Fibroblast of peridontal ligament (primary cell): Measurements from ENCODE around the gene EYA3.

Experiments
- DNase-seq: peaks from one replicate; pipeline ENCODE4 v3.0.0-alpha.2; 2010; ENCODE audit errors: extremely low read depth

The EYA3 gene

DNA sequence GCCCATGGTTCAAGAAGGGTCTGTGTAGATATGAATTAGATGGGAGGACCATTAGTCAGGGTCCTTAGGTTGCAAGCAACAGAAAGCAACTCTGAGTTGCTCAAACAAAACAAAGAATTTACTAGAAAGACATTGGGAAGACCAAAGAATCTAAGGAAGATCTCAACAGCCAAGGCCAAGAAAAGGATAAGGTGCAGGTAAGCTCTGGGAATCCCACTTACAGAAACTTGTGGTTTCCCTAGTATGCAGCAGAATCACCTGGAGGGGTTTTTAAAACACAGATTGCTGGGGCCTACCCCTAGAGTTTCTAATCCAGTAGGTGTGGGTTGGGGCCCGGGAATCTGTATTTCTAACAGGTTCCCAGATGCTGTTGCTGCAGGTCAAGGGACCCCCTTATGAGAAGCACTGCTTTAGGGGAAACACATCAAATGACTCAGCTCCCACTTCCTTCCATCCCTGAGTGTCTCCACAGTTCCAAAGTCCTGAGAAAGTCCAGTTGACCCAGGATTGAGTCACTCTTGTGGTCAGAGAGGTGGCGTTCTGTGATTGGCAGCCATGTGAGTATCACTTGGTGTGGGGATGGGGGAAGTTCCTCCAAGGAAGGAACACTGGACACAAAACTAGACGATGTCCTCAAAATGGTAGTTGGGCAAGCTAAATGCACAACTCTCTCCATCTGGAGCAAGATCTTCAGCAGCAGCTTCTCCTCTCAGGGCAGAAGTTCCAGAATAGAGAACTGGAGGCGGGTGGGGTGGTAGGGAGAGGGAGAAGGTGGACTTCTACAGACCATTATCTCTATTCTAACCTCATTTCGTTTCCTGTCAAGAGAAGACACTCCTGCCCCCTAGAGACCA, 24.2 kb upstream of the EYA3 start:
- peak; percentile 39 for DNase-seq

DNA sequence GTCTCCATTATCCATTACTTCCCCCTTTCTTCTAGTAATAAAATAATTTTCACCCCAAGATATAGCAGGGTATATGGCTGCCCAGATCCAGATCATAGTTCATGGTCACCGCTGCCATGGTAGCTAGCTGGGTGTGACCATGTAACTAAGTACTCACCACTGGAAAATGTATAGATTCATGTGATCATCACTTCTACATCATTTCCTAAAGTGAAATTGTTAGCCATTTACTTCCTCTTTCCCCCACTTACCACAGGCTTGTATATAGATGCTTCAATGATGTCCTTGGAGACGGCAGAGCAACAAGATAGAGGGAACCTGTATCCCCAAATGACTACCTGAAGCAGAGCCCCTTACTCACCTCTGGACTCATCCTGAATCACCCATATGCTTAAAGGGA, 22.7 kb upstream of the EYA3 start:
- DNase-seq, result no peak

DNA sequence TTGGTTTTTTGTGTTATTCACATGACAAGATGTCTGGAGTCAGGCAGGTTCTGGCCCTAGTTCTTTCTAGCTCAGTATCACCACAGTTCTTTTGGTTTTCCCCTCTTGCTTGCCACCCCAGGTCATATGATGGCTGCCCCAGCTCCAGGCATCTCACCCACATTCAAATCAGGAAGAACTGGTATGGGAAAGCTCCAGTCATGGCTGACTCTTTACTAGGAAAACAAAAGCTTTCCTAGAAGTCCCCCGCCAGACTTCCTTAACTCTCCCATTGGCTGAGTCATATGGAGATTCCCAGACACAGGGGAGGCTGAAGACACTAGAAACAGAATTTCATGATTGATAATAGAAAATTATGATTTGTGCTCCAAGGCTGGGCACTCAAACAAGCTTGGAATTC, 22.1 kb upstream of the EYA3 start:
- DNase-seq, result no peak

GRCh38 chr1:28109639-28110038, 21.2 kb upstream of the EYA3 start:
- no peak for DNase-seq

GRCh38 chr1:28108001-28108400, 19.6 kb upstream of the EYA3 start:
- DNase-seq, result no peak

- peak; percentile 72 for DNase-seq
Measured at GRCh38 chr1:28104866-28105467, 16.6 kb upstream of the EYA3 start.

- DNase-seq, result no peak
Measured at GRCh38 chr1:28102189-28102588, 13.8 kb upstream of the EYA3 start.

DNA sequence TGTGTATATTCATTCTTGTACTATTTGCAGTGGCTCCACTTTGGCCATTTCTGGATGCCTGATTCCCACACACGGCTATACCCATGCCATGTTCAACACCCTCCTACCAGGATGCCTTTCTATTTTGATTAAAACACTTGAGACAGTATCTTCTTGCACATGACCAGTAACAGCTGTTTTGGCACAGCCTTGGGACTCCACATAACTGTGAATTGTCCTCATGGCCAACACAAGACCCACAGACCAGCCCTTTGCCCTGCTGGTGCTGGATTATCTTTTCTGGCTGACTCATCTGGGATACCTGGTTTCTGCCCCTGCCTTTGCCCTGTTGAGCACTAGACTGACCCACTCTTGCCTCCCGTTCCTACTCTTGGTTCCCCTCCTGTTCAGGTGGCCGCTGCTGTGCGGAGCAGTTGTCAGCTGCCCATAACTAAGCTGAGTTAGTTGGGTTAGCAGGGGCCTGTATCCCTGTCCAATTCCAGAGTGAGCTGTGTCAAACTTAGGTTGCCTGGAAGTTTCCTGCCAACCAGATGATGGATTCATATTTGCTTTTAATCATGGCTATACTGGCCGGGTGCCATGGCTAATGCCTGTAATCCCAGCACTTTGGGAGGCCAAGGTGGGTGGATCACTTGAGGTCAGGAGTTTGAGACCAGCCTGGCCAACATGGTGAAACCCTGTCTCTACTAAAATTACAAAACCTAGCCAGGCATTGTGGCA, 10.8 kb upstream of the EYA3 start:
- DNase-seq, result no peak

- DNase-seq, result no peak
Measured at GRCh38 chr1:28097100-28097472, 8.7 kb upstream of the EYA3 start.

DNA sequence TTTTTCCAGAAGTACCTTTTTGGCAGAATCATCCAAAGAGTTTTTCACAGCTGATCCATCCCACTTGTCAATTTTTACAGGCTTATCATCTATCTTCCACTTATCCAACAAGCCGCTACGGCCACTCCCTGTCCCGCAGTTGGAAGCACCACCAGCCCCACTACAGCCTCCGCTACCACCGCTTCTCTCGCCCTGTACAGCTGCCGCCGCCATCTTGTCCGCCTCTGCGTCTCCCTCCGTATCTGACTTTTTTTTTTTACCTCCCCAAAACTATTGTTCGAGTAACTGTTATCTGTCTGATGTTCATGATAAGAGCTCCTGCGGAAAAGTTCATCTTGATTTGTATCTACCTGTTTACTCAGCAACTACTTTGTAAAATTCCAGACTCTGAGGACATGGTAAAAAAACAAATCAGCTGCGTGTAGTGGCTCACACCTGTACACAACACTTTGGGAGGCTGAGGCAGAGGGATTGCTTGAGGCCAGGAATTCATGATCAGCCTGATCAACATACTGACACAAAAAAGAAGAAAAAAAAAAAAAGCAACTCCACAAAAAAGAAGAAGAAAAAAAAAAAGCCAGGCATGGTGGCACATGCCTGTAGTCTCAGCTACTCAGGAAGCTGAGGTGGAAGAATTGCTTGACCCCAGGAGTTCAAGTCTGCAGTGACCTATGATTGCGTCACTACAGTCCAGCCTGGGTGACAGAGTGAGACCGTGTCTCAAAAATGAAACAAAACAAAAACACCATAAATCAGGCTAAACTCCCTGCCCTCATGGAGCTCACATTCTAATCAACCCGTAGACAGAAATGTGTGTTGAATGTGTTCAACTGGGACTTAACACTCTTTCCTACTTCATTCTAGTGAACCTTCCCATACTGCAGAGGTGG, 8.0 kb upstream of the EYA3 start:
- DNase-seq, result no peak

GRCh38 chr1:28091043-28091781, 2.8 kb upstream of the EYA3 start:
- DNase-seq, result peak; percentile 77

DNA sequence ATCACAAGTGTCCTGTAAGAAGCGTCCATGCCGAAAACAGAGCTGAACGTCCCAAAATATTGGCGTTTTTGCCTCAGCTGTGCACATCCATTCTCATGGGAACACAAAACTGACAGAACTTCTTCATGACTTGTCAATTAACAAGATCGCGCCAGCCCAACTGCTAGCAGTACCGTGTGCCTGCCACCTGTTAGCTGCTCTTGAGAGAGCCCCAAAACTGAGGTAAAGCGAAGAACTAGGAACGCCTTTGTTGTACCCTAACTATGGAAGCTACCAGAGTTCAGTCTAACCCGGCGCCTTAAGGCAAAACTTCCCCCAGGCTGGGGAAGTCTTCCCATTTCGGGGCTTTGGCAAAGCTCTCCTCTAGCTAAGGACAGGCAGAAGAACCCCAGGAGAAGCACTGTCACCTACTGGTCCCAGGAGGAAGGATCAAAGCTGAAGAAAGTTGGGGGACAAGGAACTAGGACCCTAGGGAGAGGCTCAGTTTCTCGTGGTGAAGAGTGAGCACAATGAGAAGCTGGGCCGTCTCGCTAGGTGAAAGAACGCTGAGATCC, 719 bp downstream of the EYA3 start:
- DNase-seq, result peak; percentile 13

- no peak for DNase-seq
Measured at GRCh38 chr1:28086651-28087050, 1.8 kb downstream of the EYA3 start.

GRCh38 chr1:28085129-28085528, 3.3 kb downstream of the EYA3 start:
- DNase-seq, result no peak

GRCh38 chr1:28083876-28084275, 4.5 kb downstream of the EYA3 start:
- DNase-seq, result no peak

DNA sequence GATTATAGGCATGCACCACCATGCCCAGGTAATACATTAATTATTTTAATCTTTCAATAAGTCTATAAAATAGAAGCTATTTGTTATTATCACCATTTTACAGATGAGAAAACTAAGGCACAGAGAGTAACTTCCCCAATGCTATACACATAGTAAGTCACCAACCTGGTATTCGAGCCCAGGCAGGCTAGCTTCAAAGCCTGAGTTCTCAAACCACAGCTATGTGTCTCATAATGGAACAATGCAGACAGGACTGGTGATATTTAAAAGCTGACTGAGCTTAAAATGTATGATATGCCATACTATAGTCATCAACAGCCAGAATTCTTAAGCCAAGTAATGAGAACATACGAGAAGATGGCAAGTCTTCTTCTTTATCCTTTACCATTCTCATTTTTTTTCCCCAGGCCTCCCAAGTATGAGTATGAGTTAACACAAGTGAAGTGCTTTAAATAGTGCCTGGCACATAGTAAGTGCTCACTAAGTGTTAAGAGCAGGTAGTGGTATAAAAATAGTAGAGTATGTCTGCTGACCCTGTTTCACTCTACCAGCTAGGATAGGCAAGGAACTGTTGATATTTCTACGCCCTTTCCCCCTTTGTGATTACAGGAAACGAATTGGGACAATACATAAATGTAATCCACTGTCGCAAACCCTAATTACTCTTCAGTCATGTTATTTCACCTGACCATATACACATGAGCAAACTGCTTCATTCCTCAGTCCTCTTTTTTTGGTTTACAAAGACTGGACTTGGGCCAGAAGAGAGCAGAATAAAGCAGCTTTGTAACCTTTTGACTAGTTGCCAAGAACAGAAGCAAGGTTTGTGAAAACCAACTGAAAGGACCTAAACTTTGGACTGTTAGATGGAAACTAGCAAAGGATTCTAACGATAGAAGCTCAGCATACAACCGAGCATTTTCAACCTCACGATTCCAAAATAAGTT, 9.5 kb downstream of the EYA3 start:
- DNase-seq, result peak; percentile 53

- no peak for DNase-seq
Measured at GRCh38 chr1:28078262-28078661, 10.1 kb downstream of the EYA3 start.

DNA sequence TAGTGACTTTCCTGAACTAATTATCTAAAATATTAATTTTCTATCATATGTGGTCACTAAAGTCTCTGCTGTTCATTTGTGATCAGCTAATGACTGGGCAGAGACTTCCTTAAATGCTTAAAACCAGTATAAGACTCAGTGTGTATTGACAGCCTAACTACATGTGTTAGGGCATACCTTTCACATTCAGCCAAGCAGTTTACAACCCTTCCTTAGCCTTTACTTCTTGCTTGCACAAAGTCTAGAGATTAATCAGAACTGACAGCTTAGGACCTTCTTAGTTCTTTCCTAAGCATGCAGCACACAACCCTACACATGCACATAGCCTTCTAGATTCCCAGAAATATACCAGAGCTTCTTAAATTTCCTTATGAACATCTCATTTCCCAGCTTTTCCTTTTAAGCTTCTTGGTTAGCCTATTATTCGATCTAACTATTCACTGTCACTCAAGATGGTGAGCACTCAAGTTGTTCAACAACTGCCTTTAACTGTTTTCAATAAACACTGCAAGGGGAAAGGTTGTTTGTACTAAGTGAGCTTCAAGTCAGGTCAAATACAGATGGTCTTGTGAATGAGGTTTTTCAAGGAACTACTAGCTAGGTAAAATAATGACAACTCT, 13.4 kb downstream of the EYA3 start:
- no peak for DNase-seq

DNA sequence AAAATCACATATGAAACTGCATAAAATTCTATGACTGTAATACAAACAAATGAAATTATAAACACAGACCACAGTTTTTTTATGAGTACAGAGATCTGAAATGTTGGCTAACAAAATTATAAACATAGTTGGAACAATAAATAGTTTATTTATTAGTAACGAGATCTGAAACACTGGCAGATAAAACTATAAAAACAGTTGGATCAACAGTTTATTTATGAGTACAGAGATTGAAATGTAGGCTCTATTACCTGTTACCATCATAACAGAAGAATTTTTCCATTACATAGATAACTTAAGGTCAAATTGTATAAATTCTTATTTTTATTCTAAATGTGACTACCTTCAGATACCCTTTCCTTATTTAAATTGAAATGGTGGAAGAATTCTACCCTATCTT, 14.5 kb downstream of the EYA3 start:
- DNase-seq, result no peak
